OCI-LY7 (cell line): ENCODE measurements around the gene KCTD3.

Experiments
- CTCF ChIP-seq: fragments of 200-600 bp; sonication (generic); conservative IDR thresholded peaks from 2 replicates; pipeline ENCODE4 v1.5.1; 2014; ENCODE audit warnings: mild to moderate bottlenecking, antibody characterized with exemption, low read length, moderate library complexity, mixed read lengths
- EZH2phosphoT487 ChIP-seq: fragments of 200-600 bp; sonication (generic); IDR thresholded peaks from 2 replicates; pipeline ENCODE4 v1.6.1; 2018; ENCODE audit warnings: low read depth, borderline replicate concordance, mild to moderate bottlenecking, mixed run types, antibody characterized with exemption, low read length, moderate library complexity, mixed read lengths

GRCh38 chr1:215635827-215636226 lies 68.7 kb downstream of the KCTD3 start:
- TF ChIP-seq EZH2phosphoT487 (no peak), CTCF (no peak)
